ENCODE data around the gene PAX4.

The PAX4 gene

DNA sequence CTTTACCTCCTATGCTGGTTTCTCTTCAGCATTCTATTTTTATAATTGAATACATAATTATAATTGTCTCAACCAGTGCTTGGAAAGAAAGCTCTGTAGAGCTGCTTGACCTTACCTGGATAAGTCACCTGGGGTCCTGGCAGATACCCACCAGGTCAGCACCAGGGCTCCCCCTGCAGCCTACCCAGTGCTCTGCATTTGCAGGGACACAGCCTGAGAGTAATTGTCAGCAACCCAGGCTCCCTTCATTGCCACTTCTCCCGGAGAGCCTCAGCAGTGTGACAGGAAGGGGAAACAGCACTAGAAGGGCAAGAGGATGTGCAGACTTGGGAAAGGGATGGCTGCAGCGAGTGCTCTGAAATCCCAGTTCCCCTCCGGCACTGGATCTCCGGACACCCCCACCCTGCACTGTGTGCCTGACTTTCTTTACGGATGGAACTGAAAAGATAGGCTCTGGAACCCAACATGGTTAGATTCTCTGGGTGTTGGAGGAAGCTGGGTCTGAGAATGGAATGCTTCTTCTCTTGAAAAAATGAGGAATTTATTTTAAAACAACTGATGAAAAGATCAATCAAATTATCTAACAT is 11.4 kb upstream of the PAX4 start:
- DNase-seq (ENCODE audit: low read depth in 1 of 2, low spot score in 1 of 2): no peak

DNA sequence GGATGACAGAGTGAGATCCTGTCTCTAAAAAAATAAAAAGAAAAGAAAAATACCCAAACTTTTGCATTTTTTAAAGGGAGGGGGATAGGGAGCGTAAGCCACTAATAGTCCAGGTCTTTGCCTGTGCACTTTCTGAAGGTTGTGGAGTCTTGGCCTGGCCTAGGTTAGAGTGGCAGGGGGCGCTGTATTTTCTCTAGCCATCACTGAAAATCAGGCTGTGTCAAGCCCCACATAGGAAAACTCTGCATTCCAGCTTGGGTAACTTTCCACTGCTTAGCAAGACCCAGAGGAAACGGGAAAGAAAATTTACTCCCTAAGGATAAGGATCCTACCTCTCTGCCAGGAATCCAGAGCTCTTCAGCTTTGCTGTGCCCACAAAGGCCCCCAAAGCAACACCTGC is 10.5 kb upstream of the PAX4 start:
- no peak for DNase-seq (ENCODE audit: low read depth in 1 of 2, low spot score in 1 of 2)

DNA sequence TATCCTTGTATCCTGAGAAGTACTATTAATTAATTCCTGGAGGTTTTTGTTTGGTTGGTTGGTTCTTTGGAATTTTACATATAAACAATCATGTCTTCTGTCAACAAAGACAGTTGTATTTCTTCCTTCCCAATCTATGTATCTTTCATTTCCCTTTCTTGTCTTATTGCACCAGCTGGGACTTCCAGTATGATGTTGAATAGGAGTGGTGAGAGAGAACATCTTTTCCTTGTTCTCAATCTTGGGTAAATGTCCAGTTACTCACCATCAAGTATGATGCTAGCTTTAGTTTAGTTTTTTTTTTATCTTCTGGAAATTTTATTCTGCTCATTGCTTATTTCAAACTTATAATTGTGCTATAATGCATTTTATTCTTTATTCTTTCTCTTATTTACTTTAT is 7.4 kb upstream of the PAX4 start:
- DNase-seq (ENCODE audit: low read depth in 1 of 2, low spot score in 1 of 2): no peak

DNA sequence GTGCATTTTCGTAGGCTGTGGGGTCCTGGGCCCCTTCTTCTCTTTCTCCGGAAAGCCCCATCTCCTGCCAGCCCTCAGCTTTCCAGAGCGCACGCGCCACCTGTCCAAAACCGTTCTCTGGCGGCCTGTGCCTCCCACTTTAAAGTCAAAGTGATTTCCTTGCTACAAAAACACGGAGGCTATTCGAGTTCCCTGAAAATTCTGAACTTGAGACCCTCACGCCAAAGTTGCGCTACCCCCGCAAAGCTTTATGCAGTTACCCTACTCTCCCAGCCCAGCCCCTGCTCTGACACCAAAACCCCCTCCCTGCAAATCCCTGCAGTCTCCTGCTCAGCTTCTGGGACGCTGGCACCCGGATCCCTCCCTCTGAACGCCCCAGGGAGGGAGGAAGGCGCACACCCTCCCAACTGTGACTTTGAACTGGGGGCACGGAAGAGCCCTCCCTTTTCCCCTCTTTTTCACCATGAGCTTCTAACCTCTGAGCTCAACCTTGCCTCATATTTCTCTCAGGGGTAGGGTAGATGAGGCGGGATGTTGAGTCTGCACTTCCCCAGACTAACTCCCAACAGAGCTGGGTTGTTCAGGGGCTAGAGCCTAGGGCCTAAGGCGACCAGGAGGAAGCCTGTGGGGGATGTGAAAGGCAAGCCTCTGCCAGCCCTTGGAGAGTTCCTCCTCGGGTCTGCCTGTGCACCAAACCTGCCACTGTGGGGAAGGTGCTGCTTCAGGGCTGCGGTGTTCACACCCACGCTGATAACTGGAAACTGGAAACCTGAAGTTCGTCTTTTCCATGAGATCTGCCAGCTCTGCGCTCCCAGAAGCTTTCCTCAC is 2.7 kb upstream of the PAX4 start:
- DNase-seq (ENCODE audit: low read depth in 1 of 2, low spot score in 1 of 2): no peak

DNA sequence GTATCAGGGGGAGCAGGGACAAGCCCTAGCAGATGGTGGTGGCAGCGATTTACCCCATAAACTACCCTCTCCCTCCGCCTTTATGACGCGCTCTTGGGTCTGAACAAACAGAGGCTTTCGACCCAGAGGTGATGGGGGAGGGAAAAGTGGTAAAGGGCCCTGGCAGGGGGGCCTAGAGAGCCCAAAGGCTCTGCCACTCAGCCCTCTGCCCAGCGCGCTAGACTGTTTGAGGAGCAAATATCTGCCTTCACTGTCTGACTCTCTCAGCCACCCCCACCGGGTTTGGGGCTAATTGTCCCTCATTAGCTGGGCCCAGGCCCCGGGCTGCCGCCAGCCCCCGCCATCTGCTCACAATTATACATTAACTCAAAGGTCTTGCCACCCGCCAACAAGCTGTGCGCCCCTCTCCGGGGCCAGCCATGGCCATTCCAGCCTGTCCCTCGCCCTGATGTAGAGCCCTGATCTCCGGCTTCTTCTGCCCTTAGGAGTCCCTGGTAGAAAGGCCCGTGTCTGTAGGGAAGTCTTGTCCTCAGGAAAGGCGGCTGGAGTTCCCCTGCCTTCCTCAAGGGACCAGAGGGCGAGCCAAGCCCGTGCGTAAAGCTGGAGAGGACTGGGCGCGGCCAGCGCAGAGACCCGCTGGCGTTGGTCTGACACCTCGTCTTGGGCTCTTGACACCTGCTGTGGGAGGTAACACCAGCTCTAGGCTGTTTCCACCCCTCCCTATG is 1.9 kb upstream of the PAX4 start:
- no peak for DNase-seq (ENCODE audit: low read depth in 1 of 2, low spot score in 1 of 2)

DNA sequence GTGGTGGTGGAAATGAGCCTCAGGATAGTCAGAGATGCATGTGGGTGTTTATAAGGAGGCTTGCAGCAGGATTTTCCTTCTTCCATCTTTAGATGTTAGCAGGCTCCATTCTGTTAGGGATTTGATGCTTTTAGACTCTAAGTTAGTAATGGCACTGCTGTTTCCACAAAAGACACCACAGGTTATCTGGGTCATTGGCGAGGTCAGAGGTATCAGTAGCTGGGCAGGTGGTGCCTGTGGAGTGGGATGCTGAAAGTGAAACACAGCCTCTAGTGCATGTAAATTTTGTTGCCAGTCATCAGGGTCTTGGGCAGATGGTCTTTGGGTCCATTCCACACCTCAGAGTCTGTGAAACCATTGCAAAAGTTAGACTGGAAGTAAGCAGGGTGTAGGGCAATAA is 833 bp upstream of the PAX4 start:
- DNase-seq (ENCODE audit: low read depth in 1 of 2, low spot score in 1 of 2): no peak

DNA sequence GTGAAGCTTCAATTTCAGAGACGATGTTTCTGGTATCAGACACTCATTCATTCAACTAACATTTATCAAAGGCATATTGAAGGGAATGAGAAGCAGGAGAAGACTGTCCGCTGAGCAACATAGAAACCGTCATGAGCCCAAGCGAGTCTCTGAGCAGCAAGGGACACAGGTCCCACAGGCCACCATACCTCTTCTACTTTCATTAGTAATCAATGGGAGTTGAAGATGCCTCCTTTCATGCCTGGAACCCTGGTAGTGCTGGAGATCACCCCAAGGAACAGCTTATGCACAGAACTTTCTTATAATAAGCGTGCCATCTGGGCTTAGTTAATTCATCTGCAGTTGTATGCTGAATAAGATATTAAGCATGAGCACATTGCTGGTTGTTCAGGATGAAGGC is 1.2 kb downstream of the PAX4 start:
- DNase-seq (ENCODE audit: low read depth in 1 of 2, low spot score in 1 of 2): no peak

DNA sequence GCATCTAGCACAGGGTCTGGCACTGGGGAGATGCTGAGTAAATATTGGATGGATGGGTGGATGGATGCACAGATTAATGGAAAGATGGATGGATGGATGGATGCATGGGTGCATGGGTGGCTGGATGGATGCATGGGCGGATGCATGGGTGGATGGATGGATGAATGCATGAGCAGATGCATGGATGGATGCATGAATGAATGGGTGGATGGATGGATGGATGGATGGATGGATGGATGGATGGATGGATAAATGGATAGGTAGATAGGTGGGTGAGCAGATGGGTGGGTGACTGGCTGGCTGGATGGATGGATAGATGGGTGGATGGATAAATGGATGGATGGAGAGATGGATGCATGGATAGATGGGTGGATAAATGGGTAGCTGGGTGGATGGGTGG is 5.7 kb downstream of the PAX4 start:
- DNase-seq (ENCODE audit: low read depth in 1 of 2, low spot score in 1 of 2): no peak

DNA sequence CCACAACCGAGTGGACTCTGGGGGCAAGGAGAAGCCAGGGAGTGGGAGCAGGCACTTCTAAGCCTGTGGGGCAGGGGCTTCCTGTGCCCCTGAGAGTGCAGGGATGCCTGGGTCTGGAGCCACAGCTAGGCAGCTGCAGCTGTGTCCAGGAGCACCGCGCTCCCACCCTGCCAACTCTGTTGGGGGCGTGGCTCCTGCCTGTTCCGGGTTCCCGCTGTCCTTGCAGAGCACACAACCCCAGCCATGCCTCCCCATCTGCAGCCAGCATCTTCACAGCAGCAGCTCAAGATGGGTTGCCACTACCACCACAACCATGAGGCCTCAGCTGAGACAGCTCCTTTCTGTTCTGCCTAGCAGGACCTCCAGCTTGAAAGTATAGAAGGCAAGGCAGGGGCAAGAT is 8.6 kb downstream of the PAX4 start:
- no peak for DNase-seq (ENCODE audit: low read depth in 1 of 2, low spot score in 1 of 2)

DNA sequence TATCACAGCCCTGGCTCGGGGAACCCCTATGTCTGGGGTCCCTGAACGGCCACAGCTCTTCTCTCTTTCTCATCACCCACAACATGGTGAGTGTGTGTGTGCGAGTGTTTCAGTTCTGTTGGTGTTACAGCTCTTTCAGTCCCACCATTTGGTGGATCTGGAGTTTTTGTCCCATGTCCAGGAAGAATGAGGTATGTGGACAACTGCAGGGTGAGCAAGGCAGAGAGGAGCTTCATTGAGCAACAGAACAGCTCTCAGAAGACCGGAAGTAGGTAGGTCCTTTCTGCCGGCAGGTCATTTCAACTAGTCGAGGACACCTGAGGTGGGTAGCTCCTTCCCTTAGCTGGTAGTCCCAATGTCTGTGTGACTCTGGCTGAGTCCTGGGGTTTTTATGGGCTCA is 9.5 kb downstream of the PAX4 start:
- no peak for DNase-seq (ENCODE audit: low read depth in 1 of 2, low spot score in 1 of 2)

DNA sequence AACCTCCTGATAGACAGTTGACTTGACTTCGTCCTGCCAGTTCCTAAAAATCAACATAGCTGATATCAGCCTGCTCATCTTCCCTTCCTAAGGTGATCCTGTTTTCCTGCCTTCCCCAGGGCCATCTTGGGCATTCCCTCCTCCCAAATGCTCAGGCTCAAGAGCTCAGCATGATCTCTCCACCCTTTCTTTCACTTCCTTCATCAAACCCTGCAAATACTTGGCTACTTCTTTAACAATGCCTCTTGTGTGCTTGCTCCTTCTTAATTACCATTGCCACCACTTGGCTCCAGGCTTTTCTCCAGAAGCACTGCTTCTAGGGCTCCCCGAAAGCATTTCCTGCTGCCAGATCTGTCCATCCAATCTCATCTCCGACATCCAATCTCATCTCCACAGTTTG is 17.1 kb downstream of the PAX4 start:
- no peak for DNase-seq (ENCODE audit: low read depth in 1 of 2, low spot score in 1 of 2)

DNA sequence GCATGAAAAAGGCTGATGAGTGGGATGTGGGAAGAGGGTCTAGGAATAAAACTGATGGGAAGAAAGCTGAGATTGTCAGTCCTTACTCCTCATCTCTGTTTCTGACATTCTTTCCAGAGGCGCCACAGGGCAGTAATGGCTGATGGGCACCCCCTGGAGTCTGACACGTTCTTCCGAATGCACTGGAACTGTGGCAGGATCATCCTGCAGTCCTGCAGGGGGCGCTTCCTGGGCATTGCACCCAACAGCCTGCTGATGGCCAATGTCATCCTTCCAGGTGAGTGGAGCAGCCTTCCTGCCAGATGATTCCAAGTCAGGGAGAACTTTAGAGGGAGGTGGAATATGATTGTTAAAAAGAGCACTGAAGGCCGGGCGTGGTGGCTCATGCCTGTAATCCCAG is 19.6 kb downstream of the PAX4 start:
- no peak for DNase-seq (ENCODE audit: low read depth in 1 of 2, low spot score in 1 of 2)

DNA sequence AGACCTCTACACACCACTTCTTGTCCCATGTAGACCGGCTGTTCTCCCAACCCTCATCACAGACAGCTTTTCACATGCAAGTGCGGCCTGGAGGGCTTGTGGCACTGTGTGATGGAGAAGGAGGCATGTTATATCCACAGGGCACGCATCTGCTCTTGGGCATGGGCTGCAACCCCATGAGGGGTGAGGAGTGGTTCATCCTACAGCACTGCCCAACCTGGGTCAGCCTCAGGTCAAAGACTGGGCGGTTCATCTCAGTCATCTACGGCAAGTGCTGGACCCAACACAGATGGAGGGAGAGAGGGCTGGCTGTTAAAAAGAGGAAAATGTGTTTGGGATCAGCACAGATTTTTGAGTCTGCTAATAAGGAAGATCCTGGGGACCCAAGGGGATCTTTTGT is 22.2 kb downstream of the PAX4 start:
- DNase-seq (ENCODE audit: low read depth in 1 of 2, low spot score in 1 of 2): no peak

DNA sequence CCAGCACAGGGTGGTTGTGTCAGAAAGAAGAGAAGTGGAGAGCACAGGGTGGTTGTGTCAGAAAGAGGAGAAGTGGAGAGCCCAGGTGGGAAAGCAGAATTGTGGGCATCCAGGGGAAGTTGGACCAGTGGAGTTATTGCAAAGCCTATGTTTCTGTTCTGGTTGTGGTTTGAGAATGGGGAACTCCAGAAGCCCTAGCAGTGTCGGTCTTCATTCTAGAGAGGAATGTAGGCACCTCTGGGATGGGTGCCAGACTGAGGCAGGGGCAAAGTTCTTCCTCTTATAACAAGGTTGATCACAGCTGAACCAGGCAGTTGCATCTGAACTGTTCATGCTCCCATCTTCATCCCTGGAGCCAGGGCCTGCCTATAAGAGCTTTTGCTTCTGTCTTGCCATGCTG is 23.5 kb downstream of the PAX4 start:
- DNase-seq (ENCODE audit: low read depth in 1 of 2, low spot score in 1 of 2): no peak

DNA sequence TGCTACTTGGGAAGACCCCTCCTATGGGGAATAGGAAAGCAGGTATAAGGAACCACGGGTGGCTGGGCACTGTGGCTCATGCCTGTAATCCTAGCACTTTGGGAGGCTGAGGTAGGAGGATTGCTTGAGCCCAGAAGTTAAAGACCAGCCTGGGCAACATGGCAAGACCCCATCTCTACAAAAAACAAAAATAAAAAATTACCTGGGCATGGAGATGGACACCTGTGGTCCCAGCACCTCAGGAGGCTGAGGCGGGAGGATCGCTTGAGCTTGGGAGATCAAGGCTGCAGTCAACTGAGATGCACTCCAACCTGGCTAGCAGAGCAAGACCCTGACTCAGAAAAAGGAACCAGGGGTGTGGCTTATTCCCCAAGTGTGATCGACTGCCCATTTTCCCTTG is 25.4 kb downstream of the PAX4 start:
- DNase-seq (ENCODE audit: low read depth in 1 of 2, low spot score in 1 of 2): no peak

DNA sequence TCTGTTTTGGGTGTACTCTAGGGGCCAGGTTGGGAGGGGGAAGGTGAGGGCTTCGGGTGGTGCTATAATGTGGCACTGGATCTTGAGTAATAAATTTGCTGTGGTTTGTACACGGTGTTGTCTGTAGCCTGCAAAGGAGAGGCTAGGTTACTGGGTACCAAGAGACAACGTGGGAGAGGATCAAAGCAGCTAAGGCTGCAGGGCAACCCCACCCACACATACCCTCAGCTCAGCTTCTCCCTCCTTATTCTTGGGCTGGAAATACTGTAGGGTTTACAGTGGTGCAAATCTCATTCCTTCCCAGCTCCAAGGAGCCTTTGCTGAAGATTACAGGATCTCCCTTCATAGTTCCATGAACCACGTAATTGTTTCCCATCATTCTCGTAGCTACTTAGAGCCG is 26.4 kb downstream of the PAX4 start:
- DNase-seq (ENCODE audit: low read depth in 1 of 2, low spot score in 1 of 2): no peak

DNA sequence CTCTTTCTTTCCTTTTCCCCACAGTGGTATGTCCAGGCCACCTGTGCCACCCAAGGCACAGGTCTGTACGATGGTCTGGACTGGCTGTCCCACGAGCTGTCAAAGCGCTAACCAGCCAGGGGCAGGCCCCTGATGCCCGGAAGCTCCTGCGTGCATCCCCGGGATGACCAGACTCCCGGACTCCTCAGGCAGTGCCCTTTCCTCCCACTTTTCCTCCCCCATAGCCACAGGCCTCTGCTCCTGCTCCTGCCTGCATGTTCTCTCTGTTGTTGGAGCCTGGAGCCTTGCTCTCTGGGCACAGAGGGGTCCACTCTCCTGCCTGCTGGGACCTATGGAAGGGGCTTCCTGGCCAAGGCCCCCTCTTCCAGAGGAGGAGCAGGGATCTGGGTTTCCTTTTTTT is 26.8 kb downstream of the PAX4 start:
- no peak for DNase-seq (ENCODE audit: low read depth in 1 of 2, low spot score in 1 of 2)

DNA sequence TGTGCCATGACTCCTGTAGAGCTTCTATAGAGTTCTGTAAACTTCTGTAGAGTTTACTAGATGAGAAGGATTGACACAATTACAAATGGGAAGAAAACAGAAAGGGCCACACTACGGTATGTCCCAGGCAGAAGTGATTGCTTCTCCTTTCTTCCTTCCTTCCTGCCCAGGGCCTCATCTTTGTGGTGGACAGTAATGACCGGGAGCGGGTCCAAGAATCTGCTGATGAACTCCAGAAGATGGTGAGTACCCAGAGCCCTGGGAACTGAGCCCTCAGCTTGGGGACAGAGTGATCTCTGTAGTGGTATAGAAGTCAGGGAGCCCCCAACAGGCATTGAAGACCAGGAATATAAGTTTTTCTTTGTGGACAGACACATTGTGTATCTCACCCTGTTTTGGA is 28.0 kb downstream of the PAX4 start:
- no peak for DNase-seq (ENCODE audit: low read depth in 1 of 2, low spot score in 1 of 2)

DNA sequence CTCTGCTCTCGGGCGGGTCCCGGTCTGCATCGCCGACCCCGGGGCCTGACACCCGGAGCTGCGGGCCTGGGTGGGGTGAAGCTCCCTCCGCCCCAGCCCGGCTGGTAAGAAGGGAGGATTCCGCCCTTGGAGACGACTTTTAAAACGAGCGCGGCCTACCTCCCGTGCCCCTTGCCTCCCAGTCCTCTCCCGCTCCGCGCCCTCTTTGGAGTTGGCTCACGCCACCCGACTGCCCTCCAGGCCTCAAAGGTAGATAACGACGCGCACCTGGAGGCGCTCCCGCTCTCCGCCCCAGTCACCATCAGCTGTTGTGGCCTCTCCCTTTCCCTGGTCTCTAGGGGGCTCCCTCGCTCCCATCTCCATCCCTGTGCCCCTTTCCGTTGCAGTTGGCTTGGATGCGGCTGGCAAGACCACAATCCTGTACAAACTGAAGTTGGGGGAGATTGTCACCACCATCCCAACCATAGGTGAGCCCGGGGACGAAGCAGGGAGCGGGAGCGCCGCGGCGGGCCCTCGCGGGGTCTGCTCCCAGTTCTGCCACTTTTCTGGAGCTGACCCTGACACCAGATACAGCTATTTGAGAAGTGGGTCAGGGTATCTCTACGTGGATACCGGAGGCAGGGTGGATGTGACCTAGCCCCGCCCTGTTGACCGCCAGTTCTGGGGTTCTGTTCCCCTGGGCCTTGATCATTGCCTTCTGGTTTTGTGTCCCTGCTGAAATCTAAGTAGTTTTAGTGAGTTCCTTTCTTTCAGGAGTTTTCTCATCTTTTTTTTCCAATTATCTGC is 29.1 kb downstream of the PAX4 start:
- DNase-seq (ENCODE audit: low read depth in 1 of 2, low spot score in 1 of 2): no peak

DNA sequence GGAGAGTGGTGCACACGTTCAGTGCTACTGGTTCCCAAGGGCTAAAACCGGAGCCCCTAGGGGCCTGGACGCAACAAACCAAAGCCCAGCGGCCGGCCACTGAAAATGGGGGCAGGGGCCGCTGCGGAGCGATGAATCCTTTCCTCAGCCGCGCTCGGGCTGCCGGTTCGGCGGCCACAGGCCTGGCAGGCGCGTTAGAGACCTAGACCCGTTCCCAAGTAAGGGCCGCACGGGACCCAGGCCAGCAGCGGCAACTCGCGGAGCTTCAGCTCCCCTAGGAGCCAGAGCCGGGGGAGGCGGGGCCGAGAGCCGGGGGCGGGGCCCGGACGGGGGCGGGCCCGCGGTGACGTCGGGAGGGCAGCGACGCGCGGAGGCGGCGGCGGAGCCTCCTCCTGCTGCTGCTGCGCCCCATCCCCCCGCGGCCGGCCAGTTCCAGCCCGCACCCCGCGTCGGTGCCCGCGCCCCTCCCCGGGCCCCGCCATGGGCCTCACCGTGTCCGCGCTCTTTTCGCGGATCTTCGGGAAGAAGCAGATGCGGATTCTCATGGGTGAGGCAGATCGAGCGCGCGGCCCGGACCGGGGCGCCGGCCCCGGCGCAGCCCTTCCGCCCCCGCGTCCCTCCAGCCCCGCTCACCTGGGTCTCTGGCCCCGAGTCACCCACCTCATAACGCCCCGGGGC is 29.8 kb downstream of the PAX4 start, which contains the start of gene ARF5:
TSS of gene ARF5 (plus strand) at position 393 of the 678 bp plus-strand sequence. CDS start at position 481, 88 bp downstream.
- peak; percentile 83 to 90 for DNase-seq (ENCODE audit: low read depth in 1 of 2, low spot score in 1 of 2)

DNA sequence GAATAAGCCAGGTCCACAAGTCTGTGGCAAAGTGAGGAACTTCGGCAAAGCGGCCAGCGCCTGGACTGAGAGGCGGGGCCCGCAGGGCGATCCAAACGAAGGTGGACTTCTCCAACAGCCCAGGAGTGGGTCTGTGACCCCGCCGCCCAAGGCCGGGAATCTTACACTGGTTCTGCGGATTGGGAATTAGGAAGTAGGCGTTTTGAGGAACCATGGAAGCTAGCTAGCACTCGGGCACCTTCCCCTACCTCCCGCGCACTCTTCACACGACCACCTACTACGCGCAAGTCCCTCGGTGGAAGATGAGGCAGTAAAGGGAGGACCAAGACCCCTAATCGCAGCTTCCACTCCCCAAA is 30.3 kb downstream of the PAX4 start:
- no peak for DNase-seq (ENCODE audit: low read depth in 1 of 2, low spot score in 1 of 2)
